HG02870 (cell line): ENCODE results near the gene ENAH.

Source experiments
- ATAC-seq: cut with Tn5 transposase; IDR thresholded peaks from one replicate; pipeline ENCODE4 v1.9.1; 2021; ENCODE audit warnings: mild to moderate bottlenecking, moderate library complexity; ENCODE audit not compliant: unreplicated experiment

ENAH gene

DNA sequence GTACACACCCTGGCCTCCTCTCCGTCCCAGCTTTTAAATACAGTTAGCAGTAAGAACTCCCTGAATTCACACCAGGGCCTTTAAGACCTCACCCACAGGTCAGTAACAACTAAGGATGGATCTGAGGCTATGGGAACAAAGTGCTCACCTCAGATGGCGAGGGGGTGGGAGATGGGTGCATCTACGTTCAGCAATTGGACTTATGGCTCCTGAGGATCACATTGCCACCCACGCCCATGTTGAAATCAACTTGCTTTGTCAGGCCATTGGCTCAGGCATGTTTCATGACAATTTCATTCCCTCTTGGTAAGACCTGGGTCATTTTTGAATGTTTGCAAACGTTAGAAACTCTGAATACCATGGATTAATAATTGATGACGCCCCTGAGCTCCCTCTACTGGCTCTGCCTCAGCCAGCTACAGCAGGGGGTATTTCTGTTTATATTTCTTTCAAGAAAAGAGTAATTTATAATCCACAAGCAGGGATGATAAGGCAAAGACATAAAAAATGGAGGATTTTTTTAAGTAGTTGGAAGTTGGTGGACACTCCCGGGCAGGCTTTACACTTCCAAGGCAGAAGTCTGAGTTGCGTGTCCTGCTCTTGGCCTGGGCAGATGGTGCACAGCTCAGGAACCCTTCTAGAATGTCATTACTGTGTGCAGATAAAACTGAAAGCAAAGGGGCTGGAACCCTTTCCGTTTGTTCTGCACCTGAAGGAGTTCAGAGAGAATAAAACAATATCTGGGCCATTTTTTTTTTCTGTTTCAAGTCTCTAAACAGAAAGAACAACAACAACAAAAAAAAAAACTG lies 211.4 kb downstream of the ENAH start:
- ATAC-seq, result no peak

- no peak for ATAC-seq
These were observed 212.3 kb downstream of the ENAH start for GRCh38 chr1:225440380-225441221.

DNA sequence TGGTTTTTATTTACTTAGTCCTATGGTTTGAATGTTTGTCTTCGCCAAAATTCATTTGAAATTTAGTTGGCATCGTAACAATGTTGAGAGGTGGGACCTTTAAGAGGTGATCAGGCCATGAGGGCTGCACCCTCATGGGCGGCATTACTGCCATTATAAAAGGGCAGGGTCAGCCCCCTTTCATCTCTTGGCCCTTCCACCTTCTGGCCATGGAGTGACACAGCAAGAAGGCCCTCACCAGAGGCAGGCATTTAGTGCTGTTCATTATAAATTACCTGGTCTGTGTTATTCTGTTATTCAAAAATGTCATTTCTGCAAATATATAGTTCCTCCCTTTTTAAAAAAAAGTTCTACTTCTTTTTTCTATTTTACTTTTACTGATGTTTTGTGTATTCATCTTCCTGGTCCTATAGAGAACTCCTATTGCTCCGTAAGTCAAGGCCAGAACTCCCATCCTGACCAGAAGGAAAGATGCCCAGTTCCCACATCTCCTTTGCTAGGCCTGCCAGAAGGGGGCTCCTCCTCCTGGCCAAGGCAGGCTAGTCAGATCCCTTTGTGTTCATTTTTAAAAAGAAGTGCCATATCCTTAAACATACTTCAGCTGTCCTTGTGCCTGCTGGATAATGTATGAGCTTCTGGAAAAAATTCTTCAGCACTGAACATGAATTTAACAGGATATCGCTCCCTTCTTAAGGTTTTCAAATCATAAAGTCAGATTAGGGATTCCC lies 215.0 kb downstream of the ENAH start:
- ATAC-seq, result no peak
